Upper lobe of left lung (tissue), 6 donors: ENCODE results near the gene COPS7A. TPM values are rescaled to one million over a fixed set of nuclear protein-coding genes. Genes with fewer than 3 reads are reported as not detected.
A peak's percentile ranks its signal among the peaks of the same experiment; 100 is the strongest.

Source experiments
- ATAC-seq, 2 donors: fragments of 200-7000 bp; cut with Tn5 transposase; one replicate each; pipeline ENCODE4 v1.9.1; 2022; ENCODE audit warnings: mild to moderate bottlenecking in 2 of 2, moderate library complexity in 2 of 2; ENCODE audit not compliant: low FRiP score in 2 of 2
- DNase-seq, 2 donors: peaks; one replicate each; pipeline ENCODE4 v3.0.0-alpha.2; 2019 to 2020
- H3K27ac ChIP-seq, 4 donors: fragments of 200-600 bp; sonication (generic); one replicate each; pipeline ENCODE4 v1.5.1; 2016 to 2019
- H3K27me3 ChIP-seq, 4 donors: fragments of 200-600 bp; sonication (generic); one replicate each; pipeline ENCODE4 v1.5.1; 2017 to 2019
- H3K36me3 ChIP-seq, 4 donors: fragments of 200-600 bp; sonication (generic); one replicate each; pipeline ENCODE4 v1.5.1; 2016 to 2019
- H3K4me1 ChIP-seq, 4 donors: fragments of 200-600 bp; sonication (generic); one replicate each; pipeline ENCODE4 v1.5.1; 2018 to 2019
- H3K4me3 ChIP-seq, 4 donors: fragments of 200-600 bp; sonication (generic); one replicate each; pipeline ENCODE4 v1.5.1; 2017 to 2019; ENCODE audit warnings: mild to moderate bottlenecking in 2 of 4, moderate library complexity in 1 of 4
- H3K9me3 ChIP-seq, 4 donors: fragments of 200-600 bp; sonication (generic); one replicate each; pipeline ENCODE4 v1.5.1; 2018 to 2019
- EP300 ChIP-seq, 4 donors: sonication (generic); formaldehyde crosslinking; IDR thresholded peaks; one replicate each; pipeline ENCODE4 v1.5.1; 2017; ENCODE audit warnings: antibody characterized with exemption in 4 of 4, control low read depth in 2 of 4
- POLR2A ChIP-seq, 4 donors: fragments of 450-650 bp; IDR thresholded peaks; one replicate each; pipeline ENCODE4 v1.5.1; 2016 to 2017; ENCODE audit warnings: antibody characterized with exemption in 4 of 4, mild to moderate bottlenecking in 2 of 4
- POLR2AphosphoS5 ChIP-seq, 2 donors: sonication (generic); formaldehyde crosslinking; IDR thresholded peaks; one replicate each; pipeline ENCODE4 v1.5.1; 2017; ENCODE audit warnings: antibody characterized with exemption in 2 of 2
- WGBS, 2 donors: methylation state at CpG; one replicate each; pipeline ENCODE4 v1.1.5; 2017 to 2018; 5-methylcytosine and 5-hydroxymethylcytosine counted together
- small RNA-seq, 4 donors: library from RNA; depleted of rRNA; stranded (forward); fragments of <200 nt; gene quantifications; one replicate each; pipeline ENCODE3, GENCODE V24; 2016
- total RNA-seq, 6 donors: library from RNA; depleted of rRNA in 4 of 6; stranded (reverse); fragments of >200 nt in 4 of 6; gene quantifications; one replicate each; pipeline versions ENCODE4 v1.1.0 to v1.2.1, GENCODE V29; 2016 to 2021
- TF ChIP-seq, protein P1 (sequence below), 6 experiments: fragments of 450-650 bp in 4 of 6; fragments of 200-600 bp in 2 of 6; sonication (generic) in 2 of 6; IDR thresholded peaks; one replicate each; pipeline ENCODE4 v1.5.1; 2016 to 2019; ENCODE audit warnings: antibody characterized with exemption in 6 of 6
- donor health status: DM: no; HTN: no; CAD: no; lungs with moderate emphysema.
- donor health status: DM: no; HTN: yes; CAD: no; lungs with severe emphysema.

COPS7A gene
- total RNA-seq, 6 donors from 2014 or later: 36.9 to 70.2 (median 63.0) TPM

DNA sequence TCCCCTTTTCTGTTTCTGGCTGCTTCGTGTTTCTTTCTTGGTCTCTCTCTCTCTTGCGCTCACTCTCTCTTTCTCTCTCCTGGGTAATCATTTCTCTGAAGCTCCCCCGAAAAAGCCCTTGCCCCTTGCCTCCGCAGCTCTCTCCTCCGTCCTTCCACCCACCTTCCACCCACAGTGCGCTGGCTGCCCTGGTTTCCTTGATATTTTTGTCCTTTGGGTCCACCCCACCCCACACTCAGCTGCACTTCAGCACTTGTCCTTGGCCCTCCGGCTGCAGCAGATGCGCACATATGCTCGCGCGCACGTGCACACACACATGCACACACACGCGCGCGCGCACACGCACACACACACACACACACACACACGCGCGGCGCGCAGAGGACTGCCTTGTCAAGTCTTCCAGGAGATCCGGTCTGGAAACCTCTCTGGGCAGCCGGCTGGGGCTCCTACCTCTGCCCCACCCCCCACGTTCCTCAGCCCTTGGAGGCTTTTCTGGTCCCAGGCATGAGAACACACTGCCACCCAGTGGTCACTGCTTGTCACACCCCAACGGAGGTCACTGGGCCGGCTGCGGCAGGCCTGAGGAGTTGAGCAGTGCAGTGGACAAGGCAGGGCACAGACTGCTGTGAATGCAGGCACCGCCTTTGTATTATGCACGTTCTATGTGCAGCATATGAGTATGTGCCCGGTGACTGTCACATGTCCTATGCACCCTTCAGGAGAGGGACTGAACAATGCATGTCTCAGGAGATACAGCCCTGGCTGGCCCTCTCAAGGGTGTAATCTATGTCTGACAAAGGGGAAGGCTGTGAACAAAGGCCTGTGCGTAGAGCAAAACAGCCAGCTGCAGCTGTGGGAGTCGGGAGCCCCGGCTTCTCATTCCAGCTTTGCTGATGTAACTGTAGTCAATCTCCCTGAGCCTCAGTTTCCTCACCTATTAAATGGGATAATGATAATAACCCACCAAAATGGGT is 55.0 kb downstream of the COPS7A start:
- DNase-seq: peak; percentile 92 to 97
- WGBS, 2 donors: 5 to 7% methylated on average over 28 to 35 of the region's 35 CpGs
- Histone ChIP-seq H3K36me3 (no peaks in the 10 kb centered on the region), H3K27me3 (no peaks in the 10 kb centered on the region), H3K4me1 (peaks cover 9 to 16% (median 11%) of the 10 kb centered on the region in 4 donors), H3K4me3 (peak overlapping the region in 3 of 4 donors; percentile 30 to 48 (median 35)), H3K9me3 (no peaks in the 10 kb centered on the region), H3K27ac (peak overlapping the region in 3 of 4 donors; percentile 25 to 68 (median 64))
- TF ChIP-seq, protein P1, sequence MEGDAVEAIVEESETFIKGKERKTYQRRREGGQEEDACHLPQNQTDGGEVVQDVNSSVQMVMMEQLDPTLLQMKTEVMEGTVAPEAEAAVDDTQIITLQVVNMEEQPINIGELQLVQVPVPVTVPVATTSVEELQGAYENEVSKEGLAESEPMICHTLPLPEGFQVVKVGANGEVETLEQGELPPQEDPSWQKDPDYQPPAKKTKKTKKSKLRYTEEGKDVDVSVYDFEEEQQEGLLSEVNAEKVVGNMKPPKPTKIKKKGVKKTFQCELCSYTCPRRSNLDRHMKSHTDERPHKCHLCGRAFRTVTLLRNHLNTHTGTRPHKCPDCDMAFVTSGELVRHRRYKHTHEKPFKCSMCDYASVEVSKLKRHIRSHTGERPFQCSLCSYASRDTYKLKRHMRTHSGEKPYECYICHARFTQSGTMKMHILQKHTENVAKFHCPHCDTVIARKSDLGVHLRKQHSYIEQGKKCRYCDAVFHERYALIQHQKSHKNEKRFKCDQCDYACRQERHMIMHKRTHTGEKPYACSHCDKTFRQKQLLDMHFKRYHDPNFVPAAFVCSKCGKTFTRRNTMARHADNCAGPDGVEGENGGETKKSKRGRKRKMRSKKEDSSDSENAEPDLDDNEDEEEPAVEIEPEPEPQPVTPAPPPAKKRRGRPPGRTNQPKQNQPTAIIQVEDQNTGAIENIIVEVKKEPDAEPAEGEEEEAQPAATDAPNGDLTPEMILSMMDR (IDR thresholded peaks at IDR 0.05): peak; percentile 91 to 99 (median 98)
- TF ChIP-seq POLR2A (IDR thresholded peaks at IDR 0.05): peak in 1 of 4 donors; percentile 14
- TF ChIP-seq POLR2AphosphoS5 (IDR thresholded peaks at IDR 0.05): peak; percentile 53 to 71
- no peak for TF ChIP-seq EP300 (IDR thresholded peaks at IDR 0.05)
- peak; percentile 97 to 98 for ATAC-seq

DNA sequence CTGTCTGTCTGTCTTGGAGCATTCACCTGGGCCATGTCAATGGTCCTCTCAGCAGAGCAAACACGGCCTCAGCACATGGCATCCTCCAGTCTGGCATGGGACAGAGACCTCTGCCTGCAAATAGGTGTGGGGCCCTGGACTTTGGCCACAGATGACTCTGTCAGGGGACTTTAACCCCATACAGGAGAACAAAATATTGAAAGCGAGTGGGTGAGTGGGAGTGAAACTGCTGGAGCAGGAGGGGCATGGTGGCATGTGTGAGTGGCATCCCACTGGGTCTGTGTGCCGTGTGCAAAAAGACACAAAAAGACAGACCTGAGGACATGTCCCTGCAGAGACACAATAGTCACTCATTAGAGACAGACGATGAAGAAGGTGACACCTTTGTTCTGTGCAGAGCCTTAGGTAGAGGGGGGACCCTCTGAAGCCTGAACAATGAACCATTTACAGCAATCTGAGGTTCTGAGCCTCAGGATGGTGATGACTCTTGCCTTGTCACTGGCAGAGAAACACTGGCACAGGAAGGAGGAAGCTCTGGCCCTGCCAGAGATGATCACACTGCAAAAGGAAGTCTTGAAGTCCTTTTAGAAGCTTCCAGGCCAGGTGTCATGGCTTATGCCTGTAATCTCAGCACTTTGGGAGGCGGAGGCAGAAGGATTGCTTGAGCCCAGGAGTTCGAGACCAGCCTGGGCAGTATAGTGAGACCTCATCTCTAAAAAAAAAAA is 56.0 kb downstream of the COPS7A start:
- no peak for DNase-seq
- H3K27me3 ChIP-seq: no peaks in the 10 kb centered on the region
- H3K4me1 ChIP-seq: peaks cover 11 to 25% (median 18%) of the 10 kb centered on the region in 4 donors
- no peaks in the 10 kb centered on the region for H3K36me3 ChIP-seq
- WGBS, 2 donors: 82 to 83% methylated on average over 6 of the region's 6 CpGs
- H3K4me3 ChIP-seq: no peak overlapping the region
- TF ChIP-seq EP300 (IDR thresholded peaks at IDR 0.05) (no peak), POLR2A (IDR thresholded peaks at IDR 0.05) (no peak), POLR2AphosphoS5 (IDR thresholded peaks at IDR 0.05) (no peak)
- TF ChIP-seq, protein P1 (IDR thresholded peaks at IDR 0.05): no peak
- no peak overlapping the region for H3K27ac ChIP-seq
- ATAC-seq: no peak
- H3K9me3 ChIP-seq: no peaks in the 10 kb centered on the region

DNA sequence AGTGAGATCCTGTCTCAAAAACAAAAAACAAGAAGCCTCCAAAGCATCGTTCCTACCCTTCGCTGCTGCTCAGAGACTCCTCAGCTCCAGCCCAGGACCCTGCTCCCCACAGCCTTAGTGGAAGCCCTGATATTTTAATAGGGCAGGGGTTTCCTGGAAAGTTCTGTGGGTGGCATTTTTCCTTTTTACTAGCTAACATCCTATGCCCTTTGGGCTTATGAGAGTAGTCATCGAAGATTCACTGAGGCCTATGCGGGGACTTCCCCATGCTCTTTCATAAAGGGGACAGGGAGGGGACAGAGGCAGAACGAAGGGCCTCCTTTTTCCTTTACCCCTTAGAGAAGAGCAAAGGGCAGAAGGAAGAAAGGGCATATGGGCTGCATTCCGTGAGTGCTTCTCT is 56.7 kb downstream of the COPS7A start:
- Histone ChIP-seq H3K27ac (no peak overlapping the region), H3K27me3 (no peaks in the 10 kb centered on the region), H3K4me1 (peaks cover 15 to 32% (median 18%) of the 10 kb centered on the region in 4 donors), H3K36me3 (no peaks in the 10 kb centered on the region), H3K9me3 (no peaks in the 10 kb centered on the region), H3K4me3 (no peak overlapping the region)
- DNase-seq: no peak
- ATAC-seq: no peak
- no peak for TF ChIP-seq POLR2AphosphoS5 (IDR thresholded peaks at IDR 0.05)
- TF ChIP-seq, protein P1 (IDR thresholded peaks at IDR 0.05): no peak
- no peak for TF ChIP-seq POLR2A (IDR thresholded peaks at IDR 0.05)
- TF ChIP-seq EP300 (IDR thresholded peaks at IDR 0.05): no peak
- WGBS, 2 donors: 79 to 95% methylated on average over 6 of the region's 6 CpGs

Small RNA genes within 50 kb of the gene (small RNA-seq; reads per million reads assigned to genes)
- gene RNU6-781P: 0 reads per million in 4 donors

Other genes with a start within 250 kb of the COPS7A start
- gene MRPL51, start 230.8 kb upstream of the COPS7A start, total RNA-seq: 100 to 1,000 TPM in 2 of 6 donors, 10 to 100 TPM in 4; 40.1 to 125 (median 67.2) TPM
- 10 to 100 TPM; 15.4 to 43.0 (median 25.5) TPM for gene NCAPD2, start 229.9 kb upstream of the COPS7A start, total RNA-seq
- gene GAPDH, start 189.5 kb upstream of the COPS7A start, total RNA-seq: 1,000 to 10,000 TPM in 3 of 6 donors, 100 to 1,000 TPM in 3; 442 to 1,402 (median 931) TPM
- gene IFFO1, start 168.0 kb upstream of the COPS7A start, total RNA-seq: 100 to 1,000 TPM in 1 of 6 donors, 10 to 100 TPM in 5; 13.3 to 108 (median 32.0) TPM
- gene NOP2, start 155.8 kb upstream of the COPS7A start, total RNA-seq: 10 to 100 TPM; 19.4 to 49.2 (median 36.6) TPM
- gene CHD4, start 116.7 kb upstream of the COPS7A start, total RNA-seq: 100 to 1,000 TPM; 165 to 267 (median 178) TPM
- 1 to 10 TPM; 1.3 to 4.4 (median 2.9) TPM for gene LPAR5, start 88.1 kb upstream of the COPS7A start, total RNA-seq
- gene ACRBP, start 76.6 kb upstream of the COPS7A start, total RNA-seq: 10 to 100 TPM in 1 of 6 donors, 1 to 10 TPM in 5; 1.8 to 12.6 (median 5.9) TPM
- 10 to 100 TPM; 24.3 to 79.6 (median 33.8) TPM for gene ING4, start 60.9 kb upstream of the COPS7A start, total RNA-seq
- gene ZNF384, start 34.7 kb upstream of the COPS7A start, total RNA-seq: 10 to 100 TPM; 33.4 to 52.8 (median 43.0) TPM
- under 1 TPM in 3 of 6 donors, not detected in 3; 0.13 to 0.83 (median 0.39) TPM for gene PIANP, start 23.2 kb upstream of the COPS7A start, total RNA-seq
- 100 to 1,000 TPM; 136 to 221 (median 144) TPM for gene MLF2, start 29.1 kb downstream of the COPS7A start, total RNA-seq
- 100 to 1,000 TPM; 142 to 463 (median 224) TPM for gene PTMS, start 42.3 kb downstream of the COPS7A start, total RNA-seq
- 1 to 10 TPM in 4 of 6 donors, under 1 TPM in 2; 0.46 to 2.6 (median 1.5) TPM for gene LAG3, start 48.5 kb downstream of the COPS7A start, total RNA-seq
- 10 to 100 TPM; 10.5 to 86.6 (median 35.6) TPM for gene CD4, start 65.5 kb downstream of the COPS7A start, total RNA-seq
- gene GPR162, start 97.8 kb downstream of the COPS7A start, total RNA-seq: 10 to 100 TPM in 5 of 6 donors, 1 to 10 TPM in 1; 8.1 to 47.1 (median 16.5) TPM
- 10 to 100 TPM in 2 of 6 donors, 1 to 10 TPM in 4; 2.7 to 15.7 (median 7.0) TPM for gene P3H3, start 104.4 kb downstream of the COPS7A start, total RNA-seq
- 1 to 10 TPM in 2 of 6 donors, under 1 TPM in 3, not detected in 1; 0.44 to 1.4 (median 0.86) TPM for gene GNB3, start 116.9 kb downstream of the COPS7A start, total RNA-seq
- gene CDCA3, start 127.2 kb downstream of the COPS7A start, total RNA-seq: 10 to 100 TPM in 1 of 6 donors, 1 to 10 TPM in 3, under 1 TPM in 1, not detected in 1; 0.39 to 10.3 (median 2.8) TPM
- 10 to 100 TPM; 22.6 to 77.0 (median 35.6) TPM for gene USP5, start 128.1 kb downstream of the COPS7A start, total RNA-seq
- gene TPI1, start 143.5 kb downstream of the COPS7A start, total RNA-seq: 100 to 1,000 TPM; 137 to 407 (median 309) TPM
- 10 to 100 TPM; 27.7 to 63.3 (median 35.0) TPM for gene SPSB2, start 149.3 kb downstream of the COPS7A start, total RNA-seq
- gene LRRC23, start 180.8 kb downstream of the COPS7A start, total RNA-seq: 10 to 100 TPM; 12.0 to 83.2 (median 29.1) TPM
- gene ENO2, start 190.5 kb downstream of the COPS7A start, total RNA-seq: 10 to 100 TPM; 33.4 to 44.0 (median 40.7) TPM
- gene ATN1, start 203.9 kb downstream of the COPS7A start, total RNA-seq: 100 to 1,000 TPM in 4 of 6 donors, 10 to 100 TPM in 2; 74.7 to 321 (median 133) TPM
- gene RNU7-1, start 219.8 kb downstream of the COPS7A start, total RNA-seq: not detected
- gene C12orf57, start 220.0 kb downstream of the COPS7A start, total RNA-seq: 100 to 1,000 TPM in 5 of 6 donors, 10 to 100 TPM in 1; 83.8 to 291 (median 179) TPM
- 100 to 1,000 TPM in 4 of 6 donors, 10 to 100 TPM in 2; 56.3 to 215 (median 114) TPM for gene PTPN6, start 227.3 kb downstream of the COPS7A start, total RNA-seq
- 100 to 1,000 TPM; 101 to 196 (median 140) TPM for gene PHB2, start 246.6 kb downstream of the COPS7A start, total RNA-seq
- 10 to 100 TPM; 30.4 to 47.4 (median 38.3) TPM for gene EMG1, start 246.9 kb downstream of the COPS7A start, total RNA-seq